ENCODE results near the gene GPC5. TPM values are rescaled to one million over a fixed set of nuclear protein-coding genes. Genes with fewer than 3 reads are reported as not detected.

Gene GPC5
- total and polyA plus RNA-seq, 2 of the 13 experiments (the other 11 are each of a cell fraction or from before 2014, with no cell fraction given) = 0.02 to 0.07 TPM

- no peaks in the 10 kb centered on the region for H3K27me3 ChIP-seq (ENCODE audit: control insufficient read depth in 1 of 2, insufficient read depth in 2 of 2, low read length in 2 of 2)
- no peak overlapping the region for H3K9ac ChIP-seq (ENCODE audit: insufficient read depth, low read depth, low read length)
- no peak overlapping the region for H3K4me2 ChIP-seq (ENCODE audit: low read depth, low read length)
- H3K4me3 ChIP-seq (replicated peaks in 1 of 3; ENCODE audit: insufficient read depth in 1 of 3, low read depth in 2 of 3, low read length in 3 of 3) = no peak overlapping the region
- 52% methylated on average over 5 of the region's 5 CpGs for WGBS (ENCODE audit: low lambda C conversion rate)
- no peak overlapping the region for H3K27ac ChIP-seq (ENCODE audit: extremely low read length, insufficient read depth, low read length)
- H3K79me2 ChIP-seq (ENCODE audit: insufficient read depth, low read length) = no peaks in the 10 kb centered on the region
- ATAC-seq = no peak
- no peaks in the 10 kb centered on the region for H3K9me3 ChIP-seq (ENCODE audit: low read length)
- no peaks in the 10 kb centered on the region for H3K36me3 ChIP-seq (replicated peaks in 1 of 2; ENCODE audit: control insufficient read depth in 1 of 2, insufficient read depth in 2 of 2, low read length in 2 of 2)
- no TSS peak for BruUV-seq (replicated peaks)
- no peak for FAIRE-seq
- CTCF ChIA-PET (ENCODE audit: low intra/inter-chr PET ratio, low total read pairs) = no interaction called here
- H2AFZ ChIP-seq (ENCODE audit: low read length) = no peak overlapping the region
- in situ Hi-C loops (cut with HindIII; ENCODE audit: extremely low pct_ligation_motif_present, low pct_unique_long_range_greater_than_20kb) = no loop called here
- no peaks in the 10 kb centered on the region for H3K4me1 ChIP-seq (ENCODE audit: insufficient read depth, low read length)
- no peak for DNase-seq (ENCODE audit: low spot score)
- intact Hi-C loops (cut with micrococcal nuclease; ENCODE audit: unreplicated experiment) = no loop called here
- POLR2A ChIA-PET = no interaction called here
- H4K20me1 ChIP-seq (ENCODE audit: insufficient read depth, low read length) = no peaks in the 10 kb centered on the region
- TF ChIP-seq ZFP1 (CRISPR knock-in tag; IDR thresholded peaks at IDR 0.05) (no peak), RFX5 (IDR thresholded peaks at IDR 0.05; ENCODE audit: low read depth, low read length) (no peak), MLX (CRISPR knock-in tag; IDR thresholded peaks at IDR 0.05) (no peak), XRCC5 (optimal IDR thresholded peaks at IDR 0.05; ENCODE audit: low read length) (no peak), MEF2D (CRISPR knock-in tag; IDR thresholded peaks at IDR 0.05) (no peak), ZNF615 (CRISPR knock-in tag; IDR thresholded peaks at IDR 0.05; ENCODE audit: borderline replicate concordance) (no peak), TSC22D2 (CRISPR knock-in tag; IDR thresholded peaks at IDR 0.05; ENCODE audit: borderline replicate concordance) (no peak), SIN3A (IDR thresholded peaks at IDR 0.05; ENCODE audit: borderline replicate concordance, low read depth, low read length) (no peak), MXD4 (CRISPR knock-in tag; IDR thresholded peaks at IDR 0.05) (no peak), MBNL3 (CRISPR knock-in tag; conservative IDR thresholded peaks at IDR 0.05) (no peak), AKNA (CRISPR knock-in tag; IDR thresholded peaks at IDR 0.05; ENCODE audit: borderline replicate concordance) (no peak), ZSCAN21 (CRISPR knock-in tag; IDR thresholded peaks at IDR 0.05; ENCODE audit: borderline replicate concordance) (no peak)
- TF ChIP-seq, protein P1, sequence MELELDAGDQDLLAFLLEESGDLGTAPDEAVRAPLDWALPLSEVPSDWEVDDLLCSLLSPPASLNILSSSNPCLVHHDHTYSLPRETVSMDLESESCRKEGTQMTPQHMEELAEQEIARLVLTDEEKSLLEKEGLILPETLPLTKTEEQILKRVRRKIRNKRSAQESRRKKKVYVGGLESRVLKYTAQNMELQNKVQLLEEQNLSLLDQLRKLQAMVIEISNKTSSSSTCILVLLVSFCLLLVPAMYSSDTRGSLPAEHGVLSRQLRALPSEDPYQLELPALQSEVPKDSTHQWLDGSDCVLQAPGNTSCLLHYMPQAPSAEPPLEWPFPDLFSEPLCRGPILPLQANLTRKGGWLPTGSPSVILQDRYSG (CRISPR knock-in tag; IDR thresholded peaks at IDR 0.05) = no peak
- TF ChIP-seq, protein P2, sequence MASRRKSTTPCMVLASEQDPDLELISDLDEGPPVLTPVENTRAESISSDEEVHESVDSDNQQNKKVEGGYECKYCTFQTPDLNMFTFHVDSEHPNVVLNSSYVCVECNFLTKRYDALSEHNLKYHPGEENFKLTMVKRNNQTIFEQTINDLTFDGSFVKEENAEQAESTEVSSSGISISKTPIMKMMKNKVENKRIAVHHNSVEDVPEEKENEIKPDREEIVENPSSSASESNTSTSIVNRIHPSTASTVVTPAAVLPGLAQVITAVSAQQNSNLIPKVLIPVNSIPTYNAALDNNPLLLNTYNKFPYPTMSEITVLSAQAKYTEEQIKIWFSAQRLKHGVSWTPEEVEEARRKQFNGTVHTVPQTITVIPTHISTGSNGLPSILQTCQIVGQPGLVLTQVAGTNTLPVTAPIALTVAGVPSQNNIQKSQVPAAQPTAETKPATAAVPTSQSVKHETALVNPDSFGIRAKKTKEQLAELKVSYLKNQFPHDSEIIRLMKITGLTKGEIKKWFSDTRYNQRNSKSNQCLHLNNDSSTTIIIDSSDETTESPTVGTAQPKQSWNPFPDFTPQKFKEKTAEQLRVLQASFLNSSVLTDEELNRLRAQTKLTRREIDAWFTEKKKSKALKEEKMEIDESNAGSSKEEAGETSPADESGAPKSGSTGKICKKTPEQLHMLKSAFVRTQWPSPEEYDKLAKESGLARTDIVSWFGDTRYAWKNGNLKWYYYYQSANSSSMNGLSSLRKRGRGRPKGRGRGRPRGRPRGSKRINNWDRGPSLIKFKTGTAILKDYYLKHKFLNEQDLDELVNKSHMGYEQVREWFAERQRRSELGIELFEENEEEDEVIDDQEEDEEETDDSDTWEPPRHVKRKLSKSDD (CRISPR knock-in tag; IDR thresholded peaks at IDR 0.05; ENCODE audit: low read depth) = no peak
These were observed 173.3 kb downstream of the GPC5 start for GRCh38 chr13:91571681-91572080.

Measured in HepG2 (cell line).